Thyroid gland (tissue), 4 donors: Measurements from ENCODE around the gene MICU1. TPM values are rescaled to one million over a fixed set of nuclear protein-coding genes. Genes with fewer than 3 reads are reported as not detected.

Experiments used
- DNase-seq, 2 donors: peaks; one replicate each; pipeline ENCODE4 v3.0.0-alpha.2; 2019
- H3K27ac ChIP-seq, 3 donors: fragments of 200-600 bp; sonication (generic); 1 replicate in 2 of 3; 2 replicates in 1 of 3; pipeline ENCODE4 v1.5.1; 2016 to 2019; ENCODE audit warnings: mild to moderate bottlenecking in 1 of 3, moderate library complexity in 1 of 3
- H3K27me3 ChIP-seq: fragments of 200-600 bp; sonication (generic); one replicate; pipeline ENCODE4 v1.5.1; 2019
- H3K36me3 ChIP-seq, 2 donors: fragments of 200-600 bp; sonication (generic); one replicate each; pipeline ENCODE4 v1.5.1; 2016 to 2019
- H3K4me1 ChIP-seq, 2 donors: fragments of 200-600 bp; sonication (generic); one replicate each; pipeline ENCODE4 v1.5.1; 2017 to 2019
- H3K4me3 ChIP-seq, 3 donors: fragments of 200-600 bp; sonication (generic); replicated peaks in 1 of 3; 1 replicate in 2 of 3; 2 replicates in 1 of 3; pipeline ENCODE4 v1.5.1; 2016; ENCODE audit warnings: mild to moderate bottlenecking in 1 of 3
- H3K9me3 ChIP-seq: fragments of 200-600 bp; sonication (generic); one replicate; pipeline ENCODE4 v1.5.1; 2017
- POLR2A ChIP-seq, 2 donors: fragments of 450-650 bp; IDR thresholded peaks; one replicate each; pipeline ENCODE4 v1.6.1; 2017; ENCODE audit warnings: antibody characterized with exemption in 2 of 2, mild to moderate bottlenecking in 2 of 2, moderate library complexity in 1 of 2
- WGBS, 2 donors: methylation state at CpG; one replicate each; pipeline ENCODE4 v1.1.5; 2017; 5-methylcytosine and 5-hydroxymethylcytosine counted together
- intact Hi-C: fragments of 100-400 bp; cut with DNase I; formaldehyde crosslinking; loops from one replicate; pipeline ENCODE4 v1.15.1; 2023
- total RNA-seq, 4 donors: library from RNA; depleted of rRNA; stranded (reverse); fragments of >200 nt; gene quantifications; one replicate each; pipeline ENCODE4 v1.2.3, GENCODE V29; 2016
- TF ChIP-seq, protein P1 (sequence below), 6 experiments: fragments of 200-600 bp in 3 of 6; fragments of 450-650 bp in 3 of 6; sonication (generic) in 3 of 6; IDR thresholded peaks; one replicate each; pipeline ENCODE4 v1.5.1; 2016 to 2019; ENCODE audit warnings: antibody characterized with exemption in 6 of 6, mild to moderate bottlenecking in 2 of 6, inconsistent platforms in 1 of 6, moderate library complexity in 1 of 6

MICU1 gene
- total RNA-seq, 4 donors from 2014 or later, result 26.5 to 33.9 (median 31.5) TPM

GRCh38 chr10:72323108-72323749 lies 302.6 kb downstream of the MICU1 start:
- no peaks in the 10 kb centered on the region for H3K27me3 ChIP-seq
- H3K36me3 ChIP-seq, result no peaks in the 10 kb centered on the region
- H3K9me3 ChIP-seq, result no peaks in the 10 kb centered on the region
- H3K27ac ChIP-seq, result peak overlapping the region in 1 of 3 donors; percentile 8
- no peak for TF ChIP-seq POLR2A (IDR thresholded peaks at IDR 0.05)
- TF ChIP-seq, protein P1, sequence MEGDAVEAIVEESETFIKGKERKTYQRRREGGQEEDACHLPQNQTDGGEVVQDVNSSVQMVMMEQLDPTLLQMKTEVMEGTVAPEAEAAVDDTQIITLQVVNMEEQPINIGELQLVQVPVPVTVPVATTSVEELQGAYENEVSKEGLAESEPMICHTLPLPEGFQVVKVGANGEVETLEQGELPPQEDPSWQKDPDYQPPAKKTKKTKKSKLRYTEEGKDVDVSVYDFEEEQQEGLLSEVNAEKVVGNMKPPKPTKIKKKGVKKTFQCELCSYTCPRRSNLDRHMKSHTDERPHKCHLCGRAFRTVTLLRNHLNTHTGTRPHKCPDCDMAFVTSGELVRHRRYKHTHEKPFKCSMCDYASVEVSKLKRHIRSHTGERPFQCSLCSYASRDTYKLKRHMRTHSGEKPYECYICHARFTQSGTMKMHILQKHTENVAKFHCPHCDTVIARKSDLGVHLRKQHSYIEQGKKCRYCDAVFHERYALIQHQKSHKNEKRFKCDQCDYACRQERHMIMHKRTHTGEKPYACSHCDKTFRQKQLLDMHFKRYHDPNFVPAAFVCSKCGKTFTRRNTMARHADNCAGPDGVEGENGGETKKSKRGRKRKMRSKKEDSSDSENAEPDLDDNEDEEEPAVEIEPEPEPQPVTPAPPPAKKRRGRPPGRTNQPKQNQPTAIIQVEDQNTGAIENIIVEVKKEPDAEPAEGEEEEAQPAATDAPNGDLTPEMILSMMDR (IDR thresholded peaks at IDR 0.05), result no peak
- peak; percentile 34 to 42 for DNase-seq
- intact Hi-C loops, result no loop called here
- peaks cover 40 to 60% of the 10 kb centered on the region in 2 donors for H3K4me1 ChIP-seq
- no peak overlapping the region for H3K4me3 ChIP-seq
- WGBS, 2 donors, result 79 to 95% methylated on average over 9 to 10 of the region's 10 CpGs

- H3K27me3 ChIP-seq, result no peaks in the 10 kb centered on the region
- no peak for DNase-seq
- peaks cover 39 to 54% of the 10 kb centered on the region in 2 donors for H3K4me1 ChIP-seq
- H3K27ac ChIP-seq, result peak overlapping the region in 1 of 3 donors; percentile 8
- TF ChIP-seq POLR2A (IDR thresholded peaks at IDR 0.05), result no peak
- TF ChIP-seq, protein P1 (IDR thresholded peaks at IDR 0.05), result no peak
- WGBS, 2 donors, result 90 to 99% methylated on average over 12 to 14 of the region's 16 CpGs
- H3K36me3 ChIP-seq, result no peaks in the 10 kb centered on the region
- no peaks in the 10 kb centered on the region for H3K9me3 ChIP-seq
- intact Hi-C loops, result no loop called here
- no peak overlapping the region for H3K4me3 ChIP-seq
These were observed 303.4 kb downstream of the MICU1 start for GRCh38 chr10:72322280-72323058.

DNA sequence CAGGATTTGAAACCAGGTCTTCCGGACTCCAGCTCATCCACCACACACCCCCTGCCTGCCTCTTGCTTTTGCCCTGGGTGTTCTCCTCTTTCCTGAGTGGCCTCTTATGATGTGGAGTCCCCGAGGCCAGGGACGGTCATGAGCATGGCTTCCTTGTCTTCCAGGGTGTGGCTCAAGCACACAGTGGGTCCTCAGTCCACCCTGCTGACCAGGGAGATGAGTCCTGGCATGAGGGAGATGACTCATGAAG lies 303.9 kb downstream of the MICU1 start:
- Histone ChIP-seq H3K27me3 (no peaks in the 10 kb centered on the region), H3K9me3 (no peaks in the 10 kb centered on the region), H3K36me3 (no peaks in the 10 kb centered on the region), H3K27ac (no peak overlapping the region), H3K4me1 (peaks cover 44 to 58% of the 10 kb centered on the region in 2 donors), H3K4me3 (no peak overlapping the region)
- intact Hi-C loops, result no loop called here
- 83 to 84% methylated on average over 3 of the region's 3 CpGs for whole genome bisulfite sequencing, 2 donors
- DNase-seq, result no peak
- TF ChIP-seq, protein P1 (IDR thresholded peaks at IDR 0.05), result no peak
- TF ChIP-seq POLR2A (IDR thresholded peaks at IDR 0.05), result no peak

DNA sequence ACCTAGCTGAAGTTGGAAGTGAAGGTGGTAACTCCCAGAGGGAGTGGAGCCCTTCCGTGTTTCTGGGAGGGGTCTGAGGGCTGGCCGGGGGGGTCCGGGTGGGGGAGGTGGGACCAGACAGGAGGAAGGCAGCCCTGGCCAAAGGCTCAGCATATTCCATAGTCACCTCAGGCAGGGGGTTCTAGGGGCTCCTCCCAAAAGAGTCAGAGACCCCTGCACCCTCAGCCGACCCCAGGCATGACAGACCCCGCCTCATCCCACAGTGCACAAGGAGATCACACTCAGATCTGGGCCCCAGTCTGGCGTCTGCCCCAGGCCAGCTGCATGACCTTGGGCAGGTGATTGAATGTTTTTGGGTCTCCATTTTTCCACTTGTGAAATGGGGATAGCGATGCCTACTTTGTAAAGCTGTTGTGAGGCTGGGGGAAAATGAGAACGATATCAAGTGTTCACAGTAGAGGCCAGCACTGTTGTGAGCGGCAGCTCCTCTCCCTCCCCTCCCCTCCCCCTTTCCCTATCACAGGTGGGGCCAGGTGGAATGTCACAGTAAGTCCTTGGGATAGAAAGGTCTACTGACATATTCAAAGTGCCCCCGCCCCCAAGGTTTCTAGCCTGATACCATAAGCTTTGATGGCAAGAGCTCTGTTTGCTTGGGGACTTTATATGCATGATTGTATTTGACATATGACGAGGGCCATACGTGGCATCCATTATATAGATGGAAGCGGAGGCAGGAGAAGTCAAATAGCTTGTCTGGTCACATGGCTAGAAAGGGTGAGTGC lies 304.4 kb downstream of the MICU1 start:
- Histone ChIP-seq H3K4me3 (no peak overlapping the region), H3K4me1 (peaks cover 49 to 63% of the 10 kb centered on the region in 2 donors), H3K36me3 (no peaks in the 10 kb centered on the region), H3K27ac (peak overlapping the region; percentile 95 to 97 (median 96)), H3K9me3 (no peaks in the 10 kb centered on the region), H3K27me3 (no peaks in the 10 kb centered on the region)
- WGBS, 2 donors, result 84 to 87% methylated on average over 9 to 10 of the region's 13 CpGs
- intact Hi-C loops, result no loop called here
- DNase-seq, result no peak
- TF ChIP-seq POLR2A (IDR thresholded peaks at IDR 0.05), result no peak
- TF ChIP-seq, protein P1 (IDR thresholded peaks at IDR 0.05), result no peak
